ENCODE data around the gene SNX33. TPM values are rescaled to one million over a fixed set of nuclear protein-coding genes. Genes with fewer than 3 reads are reported as not detected.
"Not testable (repeated sequence)": the region's sequence is repeated elsewhere in the genome, so short reads cannot be mapped to it uniquely, and the experiment has no call there.

SNX33 gene
- total RNA-seq, 6 experiments from 2014 or later, result 23.3 to 28.1 (median 25.3) TPM

- no peak for DNase-seq
- H3K36me3 Mint-ChIP-seq (ENCODE audit: low read depth), result peaks cover 12% of the 10 kb centered on the region
- no peak for TF ChIP-seq CTCF (IDR thresholded peaks at IDR 0.05)
- H3K9me3 Mint-ChIP-seq, result no peaks in the 10 kb centered on the region
- H3K27ac Mint-ChIP-seq, result no peak overlapping the region
- peaks cover 13% of the 10 kb centered on the region for H3K27me3 Mint-ChIP-seq (ENCODE audit: insufficient read depth)
- H3K4me3 Mint-ChIP-seq, result no peak overlapping the region
- H3K4me1 Mint-ChIP-seq (ENCODE audit: low read depth), result peaks cover 43% of the 10 kb centered on the region
These were observed 28.1 kb downstream of the SNX33 start for GRCh38 chr15:75675579-75676404.

GRCh38 chr15:75676688-75677464 lies 29.2 kb downstream of the SNX33 start:
- H3K4me1 Mint-ChIP-seq (ENCODE audit: low read depth), result peaks cover 34% of the 10 kb centered on the region

GRCh38 chr15:75677465-75678323 lies 30.0 kb downstream of the SNX33 start:
- Mint-ChIP-seq H3K4me3 (no peak overlapping the region), H3K9me3 (no peaks in the 10 kb centered on the region), H3K36me3 (ENCODE audit: low read depth) (peaks cover 12% of the 10 kb centered on the region), H3K27ac (peak overlapping the region; percentile 32; the same call in 1 of the 2 replicates), H3K4me1 (ENCODE audit: low read depth) (peaks cover 26% of the 10 kb centered on the region), H3K27me3 (ENCODE audit: insufficient read depth) (peaks cover 18% of the 10 kb centered on the region)
- TF ChIP-seq CTCF (IDR thresholded peaks at IDR 0.05), result no peak
- no peak for DNase-seq

More at GRCh38 chr15:75676688-75677464, 29.2 kb downstream of the SNX33 start:
- TF ChIP-seq CTCF (IDR thresholded peaks at IDR 0.05), result no peak
- H3K36me3 Mint-ChIP-seq (ENCODE audit: low read depth), result peaks cover 12% of the 10 kb centered on the region
- H3K9me3 Mint-ChIP-seq, result no peaks in the 10 kb centered on the region
- peaks cover 18% of the 10 kb centered on the region for H3K27me3 Mint-ChIP-seq (ENCODE audit: insufficient read depth)
- no peak for DNase-seq
- H3K27ac Mint-ChIP-seq, result no peak overlapping the region; the same call in 1 of the 2 replicates
- no peak overlapping the region for H3K4me3 Mint-ChIP-seq

- not testable (repeated sequence) for H3K9me3 Mint-ChIP-seq, DNase-seq, H3K4me3 Mint-ChIP-seq
- Mint-ChIP-seq H3K27ac (peak overlapping the region; percentile 36; the same call in 1 of the 2 replicates), H3K27me3 (ENCODE audit: insufficient read depth) (peaks cover 16% of the 10 kb centered on the region), H3K4me1 (ENCODE audit: low read depth) (peaks cover 20% of the 10 kb centered on the region), H3K36me3 (ENCODE audit: low read depth) (peaks cover 12% of the 10 kb centered on the region)
These were observed 30.6 kb downstream of the SNX33 start for GRCh38 chr15:75678324-75678690.

DNA sequence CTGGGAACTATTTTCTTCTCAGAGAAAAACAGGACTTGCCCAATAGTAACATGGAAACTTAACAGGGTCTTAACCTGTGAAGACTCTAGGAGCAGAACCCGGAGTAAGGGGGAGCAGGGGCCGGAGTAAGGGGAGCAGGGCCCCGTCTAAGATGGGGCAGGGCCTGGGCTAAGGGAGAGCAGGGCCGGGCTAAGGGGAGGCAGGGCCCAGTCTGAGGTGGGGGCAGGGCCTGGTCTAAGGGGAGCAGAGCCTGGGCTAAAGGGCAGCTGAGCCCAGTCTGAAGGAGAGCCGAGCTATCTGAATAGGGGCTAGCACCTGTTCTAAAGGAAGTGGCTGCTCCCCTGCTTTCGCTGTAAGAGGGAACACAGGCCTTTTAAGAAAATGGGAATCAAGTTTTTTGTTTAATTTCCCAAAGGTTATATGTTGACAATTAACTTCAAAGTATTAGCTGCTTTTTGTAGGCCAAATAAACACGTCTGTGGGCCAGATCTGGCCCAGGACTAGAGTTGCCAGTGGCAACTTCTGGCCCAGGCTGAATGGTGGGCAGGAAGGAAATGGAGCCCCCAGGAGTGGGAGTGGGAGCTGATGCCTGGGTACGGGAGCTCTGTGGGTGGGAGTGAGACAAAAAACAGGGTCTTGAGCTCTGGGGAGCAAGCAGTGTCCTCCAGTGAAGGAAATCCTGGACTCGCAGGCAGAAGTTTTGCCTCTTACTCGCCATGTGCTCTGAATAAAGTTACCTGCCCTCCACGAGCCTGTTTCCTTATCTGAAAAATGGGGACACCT lies 32.5 kb downstream of the SNX33 start:
- peaks cover 1% of the 10 kb centered on the region for H3K4me1 Mint-ChIP-seq (ENCODE audit: low read depth)
- H3K36me3 Mint-ChIP-seq (ENCODE audit: low read depth), result peaks cover 12% of the 10 kb centered on the region
- no peak for DNase-seq
- no peak for TF ChIP-seq CTCF (IDR thresholded peaks at IDR 0.05)
- H3K4me3 Mint-ChIP-seq, result no peak overlapping the region; the same call in 1 of the 2 replicates
- H3K27ac Mint-ChIP-seq, result peak overlapping the region; percentile 49; the same call in 1 of the 2 replicates
- peaks cover 17% of the 10 kb centered on the region for H3K27me3 Mint-ChIP-seq (ENCODE audit: insufficient read depth)
- no peaks in the 10 kb centered on the region for H3K9me3 Mint-ChIP-seq
